Measurements from ENCODE around the gene CLIC5.
A peak's percentile ranks its signal among the peaks of the same experiment; 100 is the strongest.
"Not testable (repeated sequence)": the region's sequence is repeated elsewhere in the genome, so short reads cannot be mapped to it uniquely, and the experiment has no call there.

Gene CLIC5

GRCh38 chr6:45959534-45960145, 56.0 kb downstream of the CLIC5 start:
- DNase-seq: no peak

GRCh38 chr6:45956663-45957062, 59.0 kb downstream of the CLIC5 start:
- no peak for DNase-seq

GRCh38 chr6:45956176-45956575, 59.5 kb downstream of the CLIC5 start:
- no peak for DNase-seq

GRCh38 chr6:45955597-45955996, 60.1 kb downstream of the CLIC5 start:
- DNase-seq: no peak

- DNase-seq: no peak
These were observed 63.1 kb downstream of the CLIC5 start for GRCh38 chr6:45952546-45952945.

- DNase-seq: no peak
These were observed 63.5 kb downstream of the CLIC5 start for GRCh38 chr6:45952168-45952529.

GRCh38 chr6:45951321-45952167, 64.1 kb downstream of the CLIC5 start:
- DNase-seq: no peak

- no peak for DNase-seq
These were observed 66.4 kb downstream of the CLIC5 start for GRCh38 chr6:45949256-45949655.

GRCh38 chr6:45947807-45948206, 67.9 kb downstream of the CLIC5 start:
- DNase-seq: no peak

GRCh38 chr6:45946887-45947286, 68.8 kb downstream of the CLIC5 start:
- DNase-seq: no peak

GRCh38 chr6:45946352-45946751, 69.3 kb downstream of the CLIC5 start:
- DNase-seq: no peak

- DNase-seq: no peak
These were observed 72.7 kb downstream of the CLIC5 start for GRCh38 chr6:45942953-45943352.

GRCh38 chr6:45933855-45934254, 81.8 kb downstream of the CLIC5 start:
- no peak for DNase-seq

GRCh38 chr6:45931232-45931631, 84.4 kb downstream of the CLIC5 start:
- no peak for DNase-seq

GRCh38 chr6:45930420-45931040, 85.1 kb downstream of the CLIC5 start:
- DNase-seq: peak; percentile 53

GRCh38 chr6:45929421-45930361, 86.0 kb downstream of the CLIC5 start:
- DNase-seq: no peak

GRCh38 chr6:45928721-45929305, 86.8 kb downstream of the CLIC5 start:
- DNase-seq: no peak

- no peak for DNase-seq
These were observed 88.0 kb downstream of the CLIC5 start for GRCh38 chr6:45927421-45928320.

GRCh38 chr6:45926423-45926822, 89.2 kb downstream of the CLIC5 start:
- not testable (repeated sequence) for DNase-seq

GRCh38 chr6:45924763-45925342, 90.8 kb downstream of the CLIC5 start:
- no peak for DNase-seq

- DNase-seq: peak; percentile 81
These were observed 91.7 kb downstream of the CLIC5 start for GRCh38 chr6:45923831-45924391.

Data from stimulated activated CD4-positive, alpha-beta T cell treated with anti-CD3 and anti-CD28 coated beads, Interleukin-1b, Interleukin-23, amount 100 ng/mL, for 48 hours (primary cell).